Stimulated activated CD8-positive, alpha-beta memory T cell treated with anti-CD3 and anti-CD28 coated beads, Interleukin-4, amount 100 ng/mL, for 4 hours (primary cell): ENCODE measurements around the gene TENM3.

Experiments
- DNase-seq, 2 donors: peaks; one replicate each; pipeline ENCODE4 v3.0.0-alpha.2; 2020; ENCODE audit warnings: low read depth in 2 of 2, low spot score in 1 of 2

TENM3 gene

DNA sequence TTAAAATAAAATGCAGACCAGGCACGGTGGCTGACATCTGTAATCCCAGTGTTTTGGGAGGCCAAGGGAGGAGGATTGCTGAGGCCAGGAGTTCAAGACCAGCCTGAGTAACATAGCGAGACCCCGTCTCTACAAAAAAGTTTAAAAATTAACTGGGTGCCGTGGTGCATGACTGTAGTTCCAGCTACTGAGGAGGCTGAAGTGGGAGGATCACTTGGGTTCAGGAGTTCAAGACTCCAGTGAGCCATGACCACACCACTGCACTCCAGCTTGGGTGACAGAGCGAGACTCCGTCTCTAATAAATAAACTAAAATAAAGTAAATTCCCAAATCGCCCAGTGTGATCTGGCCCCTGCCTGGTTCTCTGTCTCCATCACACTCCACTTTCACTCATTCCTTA, 43.7 kb downstream of the TENM3 start:
- no peak for DNase-seq

DNA sequence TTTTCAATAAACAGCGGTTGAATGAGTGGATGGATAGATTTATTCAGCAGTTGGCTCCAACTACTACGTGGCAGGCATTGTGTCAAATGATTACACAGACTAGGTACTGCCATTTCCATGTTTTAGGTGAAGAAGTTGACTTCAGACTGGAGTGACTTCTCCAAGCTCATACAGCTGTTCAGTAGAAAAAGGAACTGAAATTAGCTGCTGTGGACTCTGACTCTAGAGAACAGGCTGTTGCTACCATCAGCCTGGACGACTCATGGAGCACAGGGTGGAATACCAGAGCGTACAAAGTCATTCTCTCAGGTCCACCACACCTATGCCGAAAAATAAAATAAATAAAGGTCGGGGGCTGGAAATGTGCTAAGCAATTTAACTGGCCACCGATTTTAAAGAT, 45.3 kb downstream of the TENM3 start:
- DNase-seq, result no peak

DNA sequence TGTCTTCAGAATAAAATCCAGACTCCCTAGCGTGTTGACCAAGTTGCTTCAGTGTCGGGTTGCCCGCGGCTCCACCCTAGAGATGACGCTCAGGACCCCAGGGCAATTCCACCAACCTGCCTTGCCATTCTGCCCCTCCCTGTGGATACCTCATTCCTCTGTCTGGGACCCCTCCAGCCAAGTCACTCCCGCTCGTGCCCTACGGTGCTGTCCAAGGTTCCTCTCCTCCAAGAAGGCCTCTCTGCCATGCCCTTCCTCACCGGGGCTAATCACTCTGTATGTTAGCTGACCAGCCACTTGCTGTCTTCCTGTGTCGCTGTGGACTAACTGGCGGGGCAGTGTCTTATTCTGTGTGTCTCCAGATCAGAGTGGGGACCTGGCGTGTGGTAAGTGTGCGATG, 46.6 kb downstream of the TENM3 start:
- no peak for DNase-seq

DNA sequence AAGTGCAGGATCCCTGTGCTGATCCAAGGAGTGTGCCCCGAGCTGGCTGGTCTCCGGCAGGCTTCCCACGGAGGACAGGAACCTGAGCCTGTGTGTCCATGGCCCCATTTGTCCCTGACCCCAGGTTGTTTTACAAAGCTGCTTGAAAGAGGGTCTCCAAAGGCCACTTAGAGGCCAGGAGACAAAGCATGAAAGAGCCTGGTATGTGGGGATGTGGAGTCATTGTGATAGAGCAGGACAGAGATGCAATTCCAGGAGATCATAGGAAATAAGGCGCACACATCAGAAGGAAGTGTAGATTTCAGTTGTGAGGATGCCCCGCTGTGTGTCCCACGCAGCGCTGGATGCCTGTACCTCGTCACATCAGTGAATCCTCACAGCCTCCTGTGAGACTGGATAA, 48.0 kb downstream of the TENM3 start:
- no peak for DNase-seq

DNA sequence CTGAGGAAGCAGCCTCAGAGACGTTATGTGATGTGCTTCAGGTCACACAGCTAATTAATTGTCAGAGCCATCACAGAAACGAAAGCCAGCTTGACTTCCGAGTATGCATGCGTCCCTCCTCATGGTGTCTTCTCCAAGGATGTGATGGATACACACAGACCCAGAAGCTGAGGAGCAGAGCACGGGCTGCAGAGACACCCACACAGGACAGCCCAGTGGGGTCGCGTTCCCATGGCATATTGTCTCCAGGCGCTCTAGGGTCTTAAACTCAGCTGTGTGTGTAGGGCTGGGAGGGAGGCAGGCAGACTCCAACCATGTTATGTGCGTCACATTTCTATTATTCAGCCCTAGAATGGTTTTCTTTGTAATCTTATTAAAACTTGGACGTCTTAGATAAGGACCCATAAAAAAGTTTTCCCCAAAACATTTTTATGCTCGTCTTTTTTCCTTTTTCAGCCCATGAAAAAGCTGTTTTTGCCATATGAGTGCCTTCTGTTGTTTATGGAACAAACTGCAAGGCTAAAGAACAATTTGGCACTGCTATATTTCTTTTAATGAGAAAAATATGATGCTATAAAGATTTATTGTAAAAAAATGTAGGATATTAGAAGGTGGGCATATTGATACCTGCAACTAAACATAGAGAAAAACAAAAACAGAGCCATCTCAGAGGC, 48.5 kb downstream of the TENM3 start:
- no peak for DNase-seq

DNA sequence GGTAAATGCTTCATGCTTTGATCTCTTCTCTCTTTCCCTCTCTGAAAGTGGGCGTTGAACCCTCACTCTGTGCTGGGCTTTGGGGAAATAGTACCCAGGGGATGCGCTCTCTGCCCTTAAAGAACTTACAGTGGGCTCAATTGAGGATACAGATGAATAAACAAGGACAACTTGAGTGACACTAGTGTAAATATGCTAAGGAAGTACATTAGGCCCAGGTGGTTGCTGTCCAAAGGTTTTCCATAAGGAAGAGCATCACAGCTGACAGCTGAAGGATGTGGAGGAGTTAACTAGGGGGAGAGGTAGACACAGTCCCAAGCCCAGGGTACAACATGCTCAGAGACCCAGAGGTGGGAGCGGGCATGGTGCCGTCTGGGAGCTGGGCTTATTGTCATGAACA, 49.4 kb downstream of the TENM3 start:
- no peak for DNase-seq

DNA sequence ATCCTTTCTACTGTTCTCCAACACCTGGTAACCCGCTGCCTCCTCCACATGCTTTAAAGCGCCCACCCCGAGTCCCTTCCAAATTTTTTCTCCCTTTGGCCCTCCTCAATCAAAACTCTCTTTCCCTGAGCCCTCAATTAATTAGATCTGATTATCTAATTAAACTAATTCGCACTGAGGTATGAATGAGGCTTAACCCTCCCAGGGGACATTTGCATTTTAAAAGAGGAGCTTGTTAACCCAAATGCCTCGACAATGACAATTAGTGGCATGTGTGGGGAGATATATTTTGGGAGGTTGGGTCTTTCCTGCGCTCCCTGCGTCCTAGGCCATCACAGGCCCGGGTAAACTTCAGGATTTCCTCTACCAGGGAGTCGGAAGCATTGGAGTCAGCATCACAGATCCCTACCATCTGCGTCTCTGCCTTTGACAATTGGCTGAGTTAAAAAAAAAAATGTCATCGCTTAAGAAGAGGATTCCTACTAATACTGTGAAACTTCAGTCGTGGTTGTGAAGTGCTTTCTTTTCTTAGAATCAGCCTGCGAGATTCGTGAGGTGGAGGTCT, 50.6 kb downstream of the TENM3 start:
- no peak for DNase-seq

DNA sequence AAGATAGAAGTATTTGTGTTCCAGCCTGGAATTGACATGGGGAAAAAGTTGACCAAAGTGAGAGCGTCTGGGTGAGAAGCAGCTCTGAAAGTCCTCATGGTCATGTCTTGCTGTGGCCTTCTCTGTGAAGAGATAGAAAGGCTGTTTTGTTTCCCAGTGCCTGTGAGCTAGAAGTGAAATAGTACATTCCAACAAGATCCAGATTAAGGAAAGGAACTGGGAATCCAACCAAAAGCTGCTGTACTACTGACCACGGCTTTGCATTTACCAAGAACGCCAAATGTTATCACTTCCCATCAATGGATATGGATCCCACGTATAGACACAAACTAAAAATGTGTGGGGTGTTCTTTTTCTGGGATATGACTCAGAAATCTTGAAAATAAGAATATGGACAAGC, 51.2 kb downstream of the TENM3 start:
- DNase-seq, result no peak

DNA sequence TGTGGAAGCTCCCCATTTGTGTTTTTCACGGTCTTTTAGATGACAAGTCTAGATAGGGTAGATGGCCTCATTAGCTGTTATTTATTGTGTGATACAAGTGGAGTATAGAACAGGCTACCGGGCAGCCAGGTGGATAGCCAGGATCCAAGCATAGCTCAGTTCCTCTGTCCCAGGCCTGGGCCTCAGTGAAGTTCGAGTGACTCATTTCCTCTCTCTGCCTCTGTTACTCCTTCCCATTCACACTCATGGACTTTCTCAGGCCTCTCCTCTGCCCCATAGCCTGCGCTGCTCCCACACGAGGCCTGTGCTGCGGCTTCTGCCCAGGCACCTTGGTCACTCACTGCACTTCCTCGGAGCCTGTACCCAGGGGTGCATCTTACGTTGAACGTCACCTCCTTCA, 54.5 kb downstream of the TENM3 start:
- DNase-seq, result no peak

DNA sequence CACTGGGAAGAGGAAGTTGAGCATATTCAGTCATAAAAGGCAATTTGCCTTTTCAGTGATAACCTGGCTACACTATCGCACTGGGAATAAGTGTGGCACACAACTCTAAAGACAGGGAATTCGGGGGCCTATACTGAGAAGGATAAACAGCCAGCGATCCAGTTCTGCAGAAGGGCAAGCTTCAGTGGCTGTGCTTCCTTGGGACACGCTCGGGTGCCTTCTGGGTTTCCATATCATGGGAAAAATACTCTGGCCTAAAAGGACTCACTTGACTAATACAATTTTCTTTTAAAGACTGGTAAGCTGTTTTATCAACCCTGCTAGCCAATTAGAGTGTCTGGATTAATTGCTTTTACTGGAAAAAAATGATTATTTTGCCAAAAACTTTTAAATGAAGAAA, 58.5 kb downstream of the TENM3 start:
- DNase-seq, result no peak

DNA sequence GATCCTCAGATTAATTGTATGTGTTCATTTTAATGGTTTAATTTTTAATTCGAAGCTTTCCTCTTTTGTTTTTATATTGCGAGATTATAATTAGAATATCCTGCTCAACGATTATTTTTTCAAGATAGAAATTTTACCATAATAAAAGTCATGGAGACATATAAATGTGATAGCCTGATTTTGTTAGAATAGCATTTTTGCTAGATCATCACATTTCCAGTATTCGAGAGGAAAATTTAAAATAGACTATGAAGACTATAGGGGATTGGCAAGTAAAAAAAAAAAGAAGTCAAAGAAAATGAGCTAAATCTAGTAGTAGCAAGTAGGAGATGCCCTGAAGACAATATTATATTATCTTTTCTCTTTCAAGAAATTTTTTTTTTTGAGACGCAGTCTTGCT, 60.6 kb downstream of the TENM3 start:
- no peak for DNase-seq

DNA sequence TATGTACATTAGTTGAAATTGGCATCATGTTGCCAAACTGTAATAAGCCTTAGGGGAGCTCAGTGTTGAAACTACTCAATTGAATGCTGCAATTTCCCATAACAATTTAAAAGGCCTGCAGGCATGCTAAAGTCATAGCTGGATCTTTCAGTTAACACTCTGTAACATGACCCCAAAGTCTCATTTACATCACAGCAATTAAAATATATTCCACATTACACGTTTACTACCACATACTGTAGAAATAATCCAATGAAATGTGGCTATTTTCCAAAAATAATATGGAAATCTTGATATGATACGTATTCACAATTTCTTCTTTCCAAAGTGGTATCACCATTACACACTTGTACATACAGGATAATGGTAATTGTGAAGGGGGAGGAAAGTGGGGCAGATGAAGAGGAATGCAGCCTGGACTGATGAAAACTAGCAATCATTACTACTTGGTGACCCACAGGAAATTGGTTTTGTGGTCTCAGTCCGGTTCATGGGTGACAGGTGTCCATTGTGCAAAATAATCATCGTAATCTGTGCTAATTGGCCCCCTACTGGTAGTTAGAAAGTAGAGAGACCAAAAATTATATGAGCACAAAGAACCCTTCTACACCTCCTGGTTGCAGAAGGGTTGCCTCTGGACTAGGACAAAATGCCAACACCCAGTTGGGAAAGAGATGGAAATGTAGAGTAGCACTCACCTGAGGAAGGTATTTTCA, 63.7 kb downstream of the TENM3 start:
- DNase-seq, result no peak

DNA sequence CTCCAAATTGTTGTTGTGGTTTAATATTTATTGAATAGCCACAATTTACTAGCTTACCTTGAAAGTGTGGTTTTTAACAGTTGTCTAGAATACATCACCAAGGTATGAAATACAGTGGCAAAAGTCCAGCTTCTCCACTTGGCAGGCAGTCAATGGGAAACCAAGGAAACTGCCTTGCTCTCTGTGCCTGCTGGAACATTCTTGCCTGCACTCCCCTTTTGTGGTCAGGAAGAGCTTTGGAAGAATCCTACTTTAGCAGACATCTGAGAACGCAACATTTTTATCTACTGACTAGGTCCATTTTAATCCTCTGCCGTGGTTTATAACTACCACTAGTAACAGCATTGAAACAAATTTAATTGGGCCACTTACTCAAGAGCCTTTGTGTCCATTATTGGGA, 64.5 kb downstream of the TENM3 start:
- no peak for DNase-seq

DNA sequence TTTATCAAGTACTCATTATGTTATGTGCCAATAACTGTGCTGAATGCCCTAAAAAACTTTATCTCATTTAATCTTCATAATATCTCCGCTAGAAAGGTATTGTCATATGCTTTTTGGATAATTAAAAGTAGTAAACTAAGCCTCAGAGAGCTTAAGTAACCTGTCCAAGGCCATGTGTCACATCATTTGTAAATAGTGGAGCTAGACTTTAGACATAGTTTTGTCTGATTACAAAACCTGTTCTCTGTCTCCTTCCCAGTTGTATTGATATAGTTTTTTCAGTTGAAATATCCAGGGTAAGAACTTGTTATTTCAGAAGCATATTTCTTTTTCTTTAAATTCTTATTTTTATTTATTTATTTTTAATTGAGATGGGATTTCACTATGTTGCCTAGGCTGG, 66.7 kb downstream of the TENM3 start:
- DNase-seq, result no peak

DNA sequence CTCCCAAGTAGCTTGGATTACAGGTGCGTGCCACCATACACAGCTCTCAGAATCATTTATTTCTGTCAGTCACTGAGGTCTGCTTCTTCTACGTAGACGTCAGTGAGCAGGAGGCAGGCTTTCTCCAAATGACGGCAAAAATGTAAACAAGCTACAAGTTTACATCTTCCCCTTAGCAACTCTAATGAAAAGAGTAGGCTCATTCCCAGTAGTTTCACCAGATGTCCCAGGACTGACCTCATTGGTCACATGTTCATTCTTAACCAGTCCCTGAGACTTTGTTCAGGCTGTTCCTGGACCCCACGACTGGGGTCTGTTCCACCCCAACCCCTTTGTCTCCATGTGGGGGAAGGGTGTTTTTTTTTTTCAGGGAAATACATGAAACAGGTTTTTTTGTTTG, 67.1 kb downstream of the TENM3 start:
- DNase-seq, result no peak

DNA sequence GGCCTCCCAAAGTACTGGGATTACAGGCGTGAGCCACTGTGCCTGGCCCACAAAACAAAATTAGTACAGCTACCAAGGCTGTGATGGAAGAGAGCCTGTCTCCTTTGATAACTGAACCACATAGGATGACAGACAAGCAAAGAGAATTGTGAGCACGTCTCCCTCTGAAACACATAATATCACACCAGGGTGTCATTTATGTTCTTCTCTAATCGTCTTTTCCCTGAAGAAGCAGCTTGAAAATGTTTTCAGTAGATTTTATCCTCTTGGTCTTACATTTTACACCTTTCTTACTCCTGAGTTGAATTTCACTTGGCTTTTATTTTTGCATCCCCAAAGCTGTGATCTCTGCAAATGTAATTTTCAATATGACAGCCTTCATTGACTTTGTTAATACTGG, 67.8 kb downstream of the TENM3 start:
- DNase-seq, result no peak

DNA sequence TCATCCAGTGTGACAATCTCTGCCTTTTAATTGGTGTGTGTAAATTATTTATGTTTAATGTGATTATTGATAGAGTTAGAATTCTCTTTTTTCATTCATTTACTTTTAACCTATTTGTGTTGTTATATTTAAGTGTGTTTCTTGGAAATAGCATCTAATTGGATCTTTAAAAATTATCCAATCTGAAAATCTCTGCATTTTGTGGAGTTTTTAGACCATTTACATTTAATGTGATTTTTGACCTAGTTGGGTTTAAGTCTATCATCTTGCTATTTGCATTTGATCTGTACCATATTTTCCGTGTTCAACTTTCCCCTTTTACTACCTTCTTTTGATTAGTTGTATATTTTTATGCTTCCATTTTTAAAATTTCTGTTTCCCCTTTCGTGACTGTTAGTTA, 71.3 kb downstream of the TENM3 start:
- DNase-seq, result no peak

DNA sequence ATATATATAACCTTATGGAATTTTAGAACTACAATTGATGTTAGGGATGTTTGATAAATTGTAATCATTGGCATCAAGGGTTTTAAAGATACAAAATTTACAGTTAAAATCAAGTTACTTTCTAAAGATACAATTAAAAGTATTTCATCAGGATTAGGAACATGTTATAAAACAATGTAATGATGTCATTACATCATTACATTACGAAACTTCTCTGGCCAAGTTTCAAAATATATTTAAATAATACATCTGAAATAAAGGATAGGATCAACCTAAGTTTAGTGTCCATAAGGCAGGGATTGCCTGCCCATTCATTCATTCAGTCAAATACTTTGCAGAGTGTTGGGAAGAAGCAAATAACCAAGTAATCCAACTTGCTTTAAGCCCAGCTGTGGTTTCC, 75.1 kb downstream of the TENM3 start:
- DNase-seq, result no peak

DNA sequence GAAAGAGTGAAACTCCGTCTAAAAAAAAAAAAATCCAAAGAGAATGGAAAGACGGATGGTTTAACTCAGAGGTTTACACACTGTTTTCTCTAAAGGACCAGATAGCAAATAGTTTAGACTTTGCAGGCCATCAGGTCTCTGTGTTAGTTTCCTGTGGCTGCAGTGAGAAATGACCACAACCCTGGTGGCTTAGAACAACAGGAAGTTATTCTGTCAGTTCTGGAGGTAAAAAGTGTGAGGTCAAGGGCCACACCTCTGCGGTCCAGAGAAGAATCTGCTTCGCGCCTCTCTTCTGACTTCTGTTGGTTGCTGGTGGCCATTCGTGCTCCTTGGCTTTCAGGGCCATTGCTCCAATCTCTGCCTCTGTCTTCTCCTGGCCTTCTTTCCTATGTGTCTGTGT, 76.9 kb downstream of the TENM3 start:
- no peak for DNase-seq

DNA sequence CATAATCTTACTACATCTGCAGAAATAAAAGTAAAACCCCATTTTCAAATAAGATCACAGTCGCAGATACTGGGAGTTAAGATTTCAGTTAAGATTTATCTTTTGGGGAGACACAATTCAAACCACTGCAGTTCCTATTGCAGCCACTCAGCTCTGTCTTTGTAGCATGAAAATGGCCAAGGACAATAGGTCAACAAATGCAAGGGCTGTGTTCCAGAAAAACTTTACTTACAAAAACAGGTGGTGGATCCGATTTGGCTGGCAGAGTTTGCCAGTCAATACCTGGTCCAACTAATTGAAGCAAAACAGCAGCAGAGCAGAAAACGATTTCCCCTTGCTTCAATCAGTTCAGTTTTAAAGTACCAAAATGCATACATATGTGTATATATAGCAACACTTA, 77.4 kb downstream of the TENM3 start:
- no peak for DNase-seq

DNA sequence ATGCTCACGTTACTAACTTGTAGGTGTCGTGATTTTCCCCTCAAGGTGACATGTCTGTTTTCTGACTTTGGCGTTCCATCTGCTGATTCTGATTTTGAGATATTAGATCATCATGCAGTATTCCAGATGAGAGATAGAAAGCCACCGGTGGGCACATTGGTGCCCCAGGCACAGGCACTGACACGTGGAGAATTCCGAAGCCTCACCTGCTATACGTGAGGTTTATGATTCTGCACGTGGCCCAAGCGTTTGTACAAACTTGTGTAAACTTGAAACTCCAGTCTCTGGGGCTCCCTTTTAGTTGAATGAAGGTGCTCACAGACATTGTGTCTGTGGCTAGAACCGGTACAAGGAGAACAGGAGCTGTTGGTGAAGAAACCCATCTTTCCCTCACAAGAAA, 81.1 kb downstream of the TENM3 start:
- DNase-seq, result no peak

DNA sequence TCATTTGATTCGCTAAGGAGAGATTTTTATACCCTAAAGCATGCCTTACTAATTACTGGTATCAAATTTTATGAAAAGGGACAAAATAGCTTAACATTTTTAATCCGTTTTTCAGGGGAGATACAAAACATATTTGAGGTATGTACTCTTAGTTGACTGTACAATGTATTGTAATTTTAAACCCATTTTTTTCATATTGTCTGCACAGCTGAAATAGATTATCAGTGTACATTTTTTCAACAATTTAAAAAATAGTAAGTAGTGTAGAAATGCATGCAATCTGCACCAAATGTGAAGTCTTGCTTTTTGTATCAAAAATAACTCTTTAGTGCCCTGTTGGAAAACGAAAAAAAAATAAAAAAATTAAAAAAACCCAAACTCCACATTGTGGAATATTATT, 82.2 kb downstream of the TENM3 start:
- no peak for DNase-seq

DNA sequence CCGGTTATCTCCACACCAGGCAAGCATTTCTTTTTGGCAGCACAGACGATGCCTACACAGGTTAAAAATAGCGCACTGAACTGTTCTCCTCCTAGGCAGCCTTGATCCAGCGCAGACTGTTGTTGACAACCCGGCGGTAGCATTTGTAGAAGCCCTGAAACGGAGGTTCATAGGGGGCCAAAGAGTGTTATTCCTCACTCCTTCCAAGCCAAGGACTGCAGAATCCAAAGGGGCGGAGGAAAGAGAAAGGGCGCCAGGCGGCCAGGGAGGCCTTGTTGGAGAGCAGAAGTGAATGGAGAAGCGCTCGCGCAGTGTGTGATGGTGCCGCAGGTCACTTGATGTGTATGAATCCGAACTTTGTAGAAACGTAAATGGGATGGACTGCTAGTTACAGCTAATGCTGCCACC, 82.7 kb downstream of the TENM3 start:
- DNase-seq, result no peak
